Heart left ventricle (tissue), 16 donors: ENCODE data around the gene IMMP2L. TPM values are rescaled to one million over a fixed set of nuclear protein-coding genes. Genes with fewer than 3 reads are reported as not detected.

Source experiments
- ATAC-seq, 4 donors: fragments of 200-7000 bp; cut with Tn5 transposase; one replicate each; pipeline ENCODE4 v1.9.1; 2020 to 2022; ENCODE audit warnings: moderate library complexity in 4 of 4, mild to moderate bottlenecking in 3 of 4, moderate number of reproducible peaks in 1 of 4
- DNase-seq, 5 donors: peaks; one replicate each; pipeline ENCODE4 v3.0.0-alpha.2; 2020
- H3K27ac ChIP-seq, 12 donors: fragments of 200-600 bp; sonication (generic) in 4 of 12; one replicate each; pipeline versions ENCODE4 v1.5.0 to v1.8.0; 2016 to 2022; ENCODE audit warnings: mild to moderate bottlenecking in 2 of 12
- H3K27me3 ChIP-seq, 9 donors: fragments of 200-600 bp; sonication (generic) in 2 of 9; one replicate each; pipeline versions ENCODE4 v1.5.1 to v1.8.0; 2016 to 2022; ENCODE audit warnings: mild to moderate bottlenecking in 3 of 9
- H3K36me3 ChIP-seq, 9 donors: fragments of 200-600 bp; sonication (generic) in 2 of 9; one replicate each; pipeline versions ENCODE4 v1.5.0 to v1.8.0; 2018 to 2022; ENCODE audit warnings: mild to moderate bottlenecking in 2 of 9
- H3K4me1 ChIP-seq, 12 donors: fragments of 200-600 bp; sonication (generic) in 4 of 12; one replicate each; pipeline versions ENCODE4 v1.5.0 to v1.8.0; 2016 to 2022; ENCODE audit warnings: mild to moderate bottlenecking in 3 of 12
- H3K4me3 ChIP-seq, 12 donors: fragments of 200-600 bp; sonication (generic) in 4 of 12; one replicate each; pipeline versions ENCODE4 v1.5.0 to v1.8.0; 2017 to 2022; ENCODE audit warnings: mild to moderate bottlenecking in 9 of 12, moderate library complexity in 4 of 12
- H3K9me3 ChIP-seq, 12 donors: fragments of 200-600 bp; sonication (generic) in 4 of 12; one replicate each; pipeline versions ENCODE4 v1.5.0 to v1.8.0; 2016 to 2022; ENCODE audit warnings: mild to moderate bottlenecking in 1 of 12
- POLR2A ChIP-seq, 2 donors: fragments of 450-650 bp; IDR thresholded peaks; one replicate each; pipeline ENCODE4 v1.6.1; 2017; ENCODE audit warnings: antibody characterized with exemption in 2 of 2, mild to moderate bottlenecking in 2 of 2, moderate library complexity in 2 of 2
- WGBS, 4 donors: extraction: QIAGEN DNeasy Blood & Tissue Kit in 2 of 4; methylation state at CpG; one replicate each; pipeline versions ENCODE4 v1.1.5 to v1.1.7; 2013 to 2018; 5-methylcytosine and 5-hydroxymethylcytosine counted together
- intact Hi-C, 10 donors: fragments of 100-400 bp; cut with DNase I; formaldehyde crosslinking; loops; one replicate each; pipeline versions ENCODE4 v1.11.1 to v1.14.2; 2022
- polyA plus RNA-seq, 2 donors: library from polyadenylated mRNA; stranded (reverse); fragments of 200-250 nt; gene quantifications; one replicate each; pipeline ENCODE4 v1.2.3, GENCODE V29; 2013
- total RNA-seq, 9 donors: library from RNA; depleted of rRNA in 2 of 9; stranded (reverse); fragments of >200 nt in 2 of 9; fragmentation: NEBNext Ultra II Directional in 3 of 9; extraction: Animal tissue kit (Norgen Biotek cat#: 25700) in 3 of 9; gene quantifications; one replicate each; pipeline versions ENCODE4 v1.1.0 to v1.2.4, GENCODE V29; 2016 to 2023
- TF ChIP-seq, protein P1 (sequence below), 12 donors: fragments of 200-600 bp; sonication (generic) in 4 of 12; IDR thresholded peaks; one replicate each; pipeline versions ENCODE4 v1.5.0 to v1.8.0; 2018 to 2022; ENCODE audit warnings: antibody characterized with exemption in 12 of 12, mild to moderate bottlenecking in 5 of 12
- donor health status: ischemic (EF 13 %, LVEDD 7.1; RV severe dilation, severe dysfunction).
- donor health status: healthy with polysubstance abuse.
- donor health status: DM: no; HTN: yes; CAD: no.
- donor health status: DM: no; HTN: no; CAD: no.
- donor health status: ischemic (EF 25% LVEDD 6.9; RV normal size, moderate dysfunction).
- donor health status: ischemic (EF 25% LVEDD 5.7; RV mildly dilated, moderate dysfunction).
- donor health status: healthy.
- donor health status: DM: yes; HTN: yes; CAD: no.
- donor health status: ischemic (EF 35%, LVEDD 5.7; RV mildly dilated, moderate dysfunction).
- donor health status: nonischemic (EF 11% LVEDD 7.7; RV severe dilation, severe dysfunction).
- donor health status: DM: yes; HTN: yes; CAD: no.
- donor health status: PGD.
- donor health status: ischemic (EF 29% LVEDD 5.4; RV normal size, mild dysfunction).
- donor health status: nonischemic (EF 23%, LVEDD 6.1; RV moderate dilation, normal function).

Gene IMMP2L
- total and polyA plus RNA-seq, 11 donors: 5.1 to 17.2 (median 15.9) TPM

DNA sequence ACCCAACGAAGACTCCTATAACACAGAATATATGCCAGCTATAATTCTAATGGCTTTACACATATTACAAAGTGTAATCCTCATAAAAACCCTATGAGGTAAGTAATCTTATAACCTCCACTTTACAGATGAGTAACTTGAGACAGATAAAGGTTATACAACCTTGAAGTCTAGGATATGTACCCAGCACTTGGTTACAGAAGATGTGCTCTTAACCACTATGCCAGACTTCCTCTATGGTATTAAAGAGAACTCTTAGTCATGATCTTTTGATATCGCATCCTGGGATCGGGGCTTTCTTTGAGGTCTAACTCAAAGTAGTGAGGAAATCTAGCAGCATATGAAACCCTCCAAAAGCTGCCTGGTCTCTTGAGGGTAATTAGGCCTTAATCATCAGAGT, 790.6 kb downstream of the IMMP2L start:
- ATAC-seq: no peak
- H3K4me3 ChIP-seq: no peak overlapping the region

DNA sequence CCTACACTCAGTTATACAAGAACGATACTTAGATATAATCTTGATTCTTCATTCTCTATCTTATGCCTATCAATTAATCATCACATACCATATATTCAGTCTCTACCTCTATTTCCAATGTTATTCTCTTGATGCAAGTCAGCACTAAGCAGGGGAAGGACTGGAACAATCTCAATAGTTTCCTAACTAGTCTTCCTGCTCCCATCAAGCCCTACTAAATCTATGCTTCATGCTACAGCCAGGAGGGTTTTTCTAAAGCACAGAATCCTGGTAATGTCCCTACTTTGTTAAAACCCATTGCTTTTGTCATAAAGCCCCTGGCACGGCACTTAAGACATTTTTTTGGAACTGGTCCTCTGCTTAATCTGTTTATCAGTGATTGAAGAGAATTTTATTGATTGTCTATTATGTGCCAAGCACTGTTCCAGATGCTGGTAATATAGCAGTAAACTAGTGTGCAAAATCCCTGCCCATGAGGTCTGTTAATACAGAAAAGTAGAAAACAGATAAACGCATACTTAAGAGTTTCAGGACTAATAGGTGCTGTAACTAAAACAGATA, 794.7 kb downstream of the IMMP2L start:
- H3K27me3 ChIP-seq: no peaks in the 10 kb centered on the region
- no peak for TF ChIP-seq POLR2A (IDR thresholded peaks at IDR 0.05)
- TF ChIP-seq, protein P1, sequence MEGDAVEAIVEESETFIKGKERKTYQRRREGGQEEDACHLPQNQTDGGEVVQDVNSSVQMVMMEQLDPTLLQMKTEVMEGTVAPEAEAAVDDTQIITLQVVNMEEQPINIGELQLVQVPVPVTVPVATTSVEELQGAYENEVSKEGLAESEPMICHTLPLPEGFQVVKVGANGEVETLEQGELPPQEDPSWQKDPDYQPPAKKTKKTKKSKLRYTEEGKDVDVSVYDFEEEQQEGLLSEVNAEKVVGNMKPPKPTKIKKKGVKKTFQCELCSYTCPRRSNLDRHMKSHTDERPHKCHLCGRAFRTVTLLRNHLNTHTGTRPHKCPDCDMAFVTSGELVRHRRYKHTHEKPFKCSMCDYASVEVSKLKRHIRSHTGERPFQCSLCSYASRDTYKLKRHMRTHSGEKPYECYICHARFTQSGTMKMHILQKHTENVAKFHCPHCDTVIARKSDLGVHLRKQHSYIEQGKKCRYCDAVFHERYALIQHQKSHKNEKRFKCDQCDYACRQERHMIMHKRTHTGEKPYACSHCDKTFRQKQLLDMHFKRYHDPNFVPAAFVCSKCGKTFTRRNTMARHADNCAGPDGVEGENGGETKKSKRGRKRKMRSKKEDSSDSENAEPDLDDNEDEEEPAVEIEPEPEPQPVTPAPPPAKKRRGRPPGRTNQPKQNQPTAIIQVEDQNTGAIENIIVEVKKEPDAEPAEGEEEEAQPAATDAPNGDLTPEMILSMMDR (IDR thresholded peaks at IDR 0.05): no peak
- DNase-seq (no peak), ATAC-seq (no peak)
- no peak overlapping the region for H3K4me3 ChIP-seq
- H3K27ac ChIP-seq: no peak overlapping the region
- no peaks in the 10 kb centered on the region for H3K36me3 ChIP-seq
- H3K4me1 ChIP-seq: peaks cover 0 to 2% (median 0%) of the 10 kb centered on the region in 12 donors
- intact Hi-C loops: no loop called here
- WGBS, 4 donors: 90 to 94% (median 92%) methylated on average over 3 of the region's 3 CpGs
- no peaks in the 10 kb centered on the region for H3K9me3 ChIP-seq

More for the DNA sequence above, 790.6 kb downstream of the IMMP2L start:
- no peaks in the 10 kb centered on the region for H3K9me3 ChIP-seq
- no peak for DNase-seq
- no peaks in the 10 kb centered on the region for H3K36me3 ChIP-seq
- intact Hi-C loops: no loop called here
- H3K27ac ChIP-seq: no peak overlapping the region
- H3K27me3 ChIP-seq: no peaks in the 10 kb centered on the region
- no peaks in the 10 kb centered on the region for H3K4me1 ChIP-seq
- TF ChIP-seq, protein P1 (IDR thresholded peaks at IDR 0.05): no peak
- no peak for TF ChIP-seq POLR2A (IDR thresholded peaks at IDR 0.05)
- WGBS, 4 donors: 92 to 96% (median 93%) methylated on average over 3 of the region's 3 CpGs

DNA sequence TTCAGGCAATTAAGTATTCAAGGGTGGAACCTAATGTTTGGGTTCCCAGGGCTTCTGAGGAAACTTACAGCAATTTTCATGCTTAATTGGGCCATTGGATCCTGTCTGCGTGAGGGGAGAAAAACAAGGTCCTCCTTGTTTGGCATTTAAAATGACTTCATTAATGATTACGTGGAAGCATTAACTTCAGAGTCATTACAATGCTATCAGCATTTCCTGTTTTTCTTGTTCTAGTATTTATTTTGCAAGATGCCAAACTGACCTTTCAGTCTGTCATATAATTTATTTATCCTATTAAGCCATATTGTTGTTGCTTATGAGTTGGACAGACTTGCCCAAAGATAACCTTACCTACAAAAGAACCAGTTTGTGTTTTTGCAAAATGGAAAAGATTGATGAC, 795.4 kb downstream of the IMMP2L start:
- ATAC-seq: no peak

DNA sequence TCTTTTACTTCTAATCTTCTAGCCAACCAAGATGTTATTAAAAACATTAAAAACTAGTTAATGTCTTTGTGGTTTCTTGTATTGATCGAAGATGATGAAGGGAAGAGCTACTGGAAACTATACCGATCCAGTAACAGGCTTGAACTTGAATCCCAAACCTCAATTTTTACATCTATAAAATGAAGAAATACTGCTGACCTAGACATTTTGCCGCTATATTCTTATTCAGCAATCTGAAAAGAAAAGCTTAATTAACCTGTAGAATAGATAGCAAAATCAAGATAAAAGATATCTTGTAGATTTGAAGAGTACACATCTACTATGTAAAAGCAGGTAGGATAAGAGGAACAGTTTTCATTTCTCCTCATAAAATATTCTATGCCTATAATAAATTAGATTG, 797.4 kb downstream of the IMMP2L start:
- H3K9me3 ChIP-seq: no peaks in the 10 kb centered on the region
- intact Hi-C loops: no loop called here
- no peak for DNase-seq
- H3K27ac ChIP-seq: no peak overlapping the region
- H3K4me1 ChIP-seq: peaks cover 0 to 2% (median 0%) of the 10 kb centered on the region in 12 donors
- H3K36me3 ChIP-seq: no peaks in the 10 kb centered on the region
- H3K4me3 ChIP-seq: no peak overlapping the region
- no peak for TF ChIP-seq POLR2A (IDR thresholded peaks at IDR 0.05)
- TF ChIP-seq, protein P1 (IDR thresholded peaks at IDR 0.05): no peak
- no peak for ATAC-seq
- WGBS, 4 donors: 98 to 99% (median 98%) methylated on average over 3 of the region's 3 CpGs
- H3K27me3 ChIP-seq: no peaks in the 10 kb centered on the region

More for the DNA sequence above, 795.4 kb downstream of the IMMP2L start:
- TF ChIP-seq, protein P1 (IDR thresholded peaks at IDR 0.05): no peak
- no peak for TF ChIP-seq POLR2A (IDR thresholded peaks at IDR 0.05)
- 46 to 63% (median 56%) methylated on average over 2 of the region's 2 CpGs for WGBS, 4 donors
- Histone ChIP-seq H3K36me3 (no peaks in the 10 kb centered on the region), H3K4me1 (peaks cover 0 to 2% (median 0%) of the 10 kb centered on the region in 12 donors), H3K27ac (no peak overlapping the region), H3K4me3 (no peak overlapping the region), H3K9me3 (no peaks in the 10 kb centered on the region), H3K27me3 (no peaks in the 10 kb centered on the region)
- no peak for DNase-seq
- intact Hi-C loops: no loop called here
